PC-9 (cell line): ENCODE results near the gene DNASE1L1. TPM values are rescaled to one million over a fixed set of nuclear protein-coding genes. Genes with fewer than 3 reads are reported as not detected.

ENCODE experiments used
- BruUV-seq: library from RNA; stranded (reverse); fragments of 400-500 nt; replicated peaks from 2 replicates; lab custom pipeline; 2021; lab: Mats Ljungman, UMichigan
- CTCF ChIA-PET: fragments of 300-600 bp; sonication (Branson Sonifier 250); formaldehyde crosslinking; loops from one replicate; lab custom pipeline; 2022; ENCODE audit warnings: antibody characterized with exemption; lab: Charles Lee
- POLR2A ChIA-PET: fragments of 300-600 bp; sonication (Branson Sonifier 250); formaldehyde crosslinking; loops from one replicate; lab custom pipeline; 2022; ENCODE audit warnings: antibody characterized with exemption; ENCODE audit not compliant: unreplicated experiment; lab: Charles Lee
- DNase-seq, 2 experiments: peaks; one replicate each; pipeline versions ENCODE4 v3.0.0 to v3.0.0-alpha.2; 2015 to 2022; ENCODE audit warnings: mixed read lengths in 1 of 2
- H2AFZ ChIP-seq: fragments of 200-600 bp; sonication (generic); 2 replicates; pipeline ENCODE4 v1.8.1; 2017; ENCODE audit warnings: antibody characterized with exemption
- H3F3A ChIP-seq: fragments of 200-600 bp; sonication (generic); 2 replicates; pipeline ENCODE4 v1.8.1; 2017; ENCODE audit warnings: antibody characterized with exemption, mild to moderate bottlenecking, low read depth; ENCODE audit not compliant: insufficient read depth
- H3K27ac ChIP-seq: fragments of 200-600 bp; sonication (generic); 2 replicates; pipeline ENCODE4 v1.6.1; 2016; ENCODE audit warnings: mixed run types
- H3K27me3 ChIP-seq: fragments of 200-600 bp; sonication (generic); 2 replicates; pipeline ENCODE4 v1.6.1; 2016; ENCODE audit warnings: low read depth, mixed run types; ENCODE audit not compliant: insufficient read depth
- H3K36me3 ChIP-seq: fragments of 200-600 bp; sonication (generic); 2 replicates; pipeline ENCODE4 v1.6.1; 2016; ENCODE audit warnings: low read depth, mixed run types
- H3K4me1 ChIP-seq: fragments of 200-600 bp; sonication (generic); replicated peaks from 2 replicates; pipeline ENCODE4 v1.6.1; 2016; ENCODE audit warnings: mixed run types; ENCODE audit not compliant: insufficient read depth
- H3K4me2 ChIP-seq: fragments of 200-600 bp; sonication (generic); 2 replicates; pipeline ENCODE4 v1.6.1; 2017; ENCODE audit warnings: mixed run types
- H3K4me3 ChIP-seq: fragments of 200-600 bp; sonication (generic); 2 replicates; pipeline ENCODE4 v1.6.1; 2016; ENCODE audit warnings: mixed run types
- H3K79me2 ChIP-seq: fragments of 200-600 bp; sonication (generic); 2 replicates; pipeline ENCODE4 v1.6.1; 2017; ENCODE audit warnings: low read depth, mixed run types
- H3K9me2 ChIP-seq: fragments of 200-600 bp; sonication (generic); 2 replicates; pipeline ENCODE4 v1.8.1; 2017; ENCODE audit warnings: mild to moderate bottlenecking; ENCODE audit not compliant: insufficient read depth
- H3K9me3 ChIP-seq: fragments of 200-600 bp; sonication (generic); 2 replicates; pipeline ENCODE4 v1.8.1; 2016; ENCODE audit warnings: low read depth; ENCODE audit not compliant: insufficient read depth
- H4K20me1 ChIP-seq: fragments of 200-600 bp; sonication (generic); 2 replicates; pipeline ENCODE4 v1.8.1; 2017; ENCODE audit not compliant: insufficient read depth
- EZH2 ChIP-seq: fragments of 200-600 bp; sonication (generic); IDR thresholded peaks from 2 replicates; pipeline ENCODE4 v1.8.0; 2017; ENCODE audit warnings: antibody characterized with exemption, low read depth
- intact Hi-C: fragments of 100-400 bp; cut with micrococcal nuclease; formaldehyde crosslinking; loops from one replicate; pipeline ENCODE4 v1.10.0; 2022; ENCODE audit not compliant: unreplicated experiment
- total RNA-seq: library from RNA; stranded (reverse); gene quantifications from 2 replicates; pipeline ENCODE4 v1.2.3, GENCODE V29; 2021
- TF ChIP-seq, protein P1 (sequence below): fragments of 200-600 bp; sonication (generic); conservative IDR thresholded peaks from 2 replicates; pipeline ENCODE4 v1.6.1; 2017; ENCODE audit warnings: mixed run types, antibody characterized with exemption, mild to moderate bottlenecking, moderate library complexity

The DNASE1L1 gene
- total RNA-seq, 1 experiment from 2014 or later: 28.3 TPM

DNA sequence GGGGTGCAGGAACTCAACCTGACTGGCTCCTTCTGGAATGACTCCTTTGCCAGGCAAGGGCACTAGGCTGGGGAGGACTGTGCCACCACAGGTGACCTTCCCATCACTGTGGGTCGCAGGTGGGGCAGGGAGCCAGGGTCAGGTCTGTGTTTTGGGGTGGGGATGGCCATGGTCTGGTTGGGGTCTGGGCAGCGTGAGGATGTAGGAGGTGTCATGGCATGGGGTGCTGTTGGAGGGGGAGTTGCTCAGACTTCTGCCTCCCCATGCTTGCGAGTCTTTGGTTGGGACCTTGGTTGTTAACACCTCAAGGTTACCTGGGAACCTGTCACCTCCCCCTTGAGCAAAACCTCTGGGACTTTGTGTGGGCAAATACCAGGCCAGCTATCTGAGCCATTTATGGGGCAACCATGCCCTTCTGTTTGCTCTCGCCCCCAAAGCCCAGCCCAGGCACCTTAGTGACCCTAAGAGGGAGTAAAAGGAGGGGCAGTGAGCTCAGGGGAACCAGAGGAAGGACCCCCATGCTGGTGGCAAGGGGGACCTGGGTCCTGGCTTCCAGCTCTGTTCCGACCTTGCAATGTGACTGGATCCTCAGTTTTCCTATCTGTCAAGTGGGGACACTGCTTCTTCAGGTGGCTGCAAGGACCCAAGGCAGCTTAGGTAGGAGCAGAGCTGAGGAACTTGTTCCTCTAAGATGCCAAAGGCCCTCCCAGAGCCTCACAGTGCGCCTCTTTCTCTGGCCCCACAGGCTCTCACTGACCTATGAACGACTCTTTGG lies 25.5 kb upstream of the DNASE1L1 start:
- H3K79me2 ChIP-seq: peaks cover 24% of the 10 kb centered on the region
- no peak overlapping the region for H3K4me3 ChIP-seq
- TF ChIP-seq, protein P1, sequence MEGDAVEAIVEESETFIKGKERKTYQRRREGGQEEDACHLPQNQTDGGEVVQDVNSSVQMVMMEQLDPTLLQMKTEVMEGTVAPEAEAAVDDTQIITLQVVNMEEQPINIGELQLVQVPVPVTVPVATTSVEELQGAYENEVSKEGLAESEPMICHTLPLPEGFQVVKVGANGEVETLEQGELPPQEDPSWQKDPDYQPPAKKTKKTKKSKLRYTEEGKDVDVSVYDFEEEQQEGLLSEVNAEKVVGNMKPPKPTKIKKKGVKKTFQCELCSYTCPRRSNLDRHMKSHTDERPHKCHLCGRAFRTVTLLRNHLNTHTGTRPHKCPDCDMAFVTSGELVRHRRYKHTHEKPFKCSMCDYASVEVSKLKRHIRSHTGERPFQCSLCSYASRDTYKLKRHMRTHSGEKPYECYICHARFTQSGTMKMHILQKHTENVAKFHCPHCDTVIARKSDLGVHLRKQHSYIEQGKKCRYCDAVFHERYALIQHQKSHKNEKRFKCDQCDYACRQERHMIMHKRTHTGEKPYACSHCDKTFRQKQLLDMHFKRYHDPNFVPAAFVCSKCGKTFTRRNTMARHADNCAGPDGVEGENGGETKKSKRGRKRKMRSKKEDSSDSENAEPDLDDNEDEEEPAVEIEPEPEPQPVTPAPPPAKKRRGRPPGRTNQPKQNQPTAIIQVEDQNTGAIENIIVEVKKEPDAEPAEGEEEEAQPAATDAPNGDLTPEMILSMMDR: no peak
- no peak for TF ChIP-seq EZH2
- POLR2A ChIA-PET: interaction anchor here (0.5 kb wide), 1 partner anchor 1798 kb away, joined by 3 read pairs; no protein-coding TSS in a partner anchor
- no TSS peak for BruUV-seq
- H3K4me2 ChIP-seq: no peak overlapping the region
- no peaks in the 10 kb centered on the region for H3K27me3 ChIP-seq
- H3F3A ChIP-seq: no peaks in the 10 kb centered on the region; the same call in 1 of the 2 replicates
- peaks cover 10% of the 10 kb centered on the region for H3K4me1 ChIP-seq
- CTCF ChIA-PET: no interaction called here
- no peak for DNase-seq
- H3K36me3 ChIP-seq: no peaks in the 10 kb centered on the region
- no peaks in the 10 kb centered on the region for H4K20me1 ChIP-seq
- no peak overlapping the region for H3K27ac ChIP-seq
- intact Hi-C loops: no loop called here
- H3K9me2 ChIP-seq: no peaks in the 10 kb centered on the region
- no peaks in the 10 kb centered on the region for H3K9me3 ChIP-seq
- H2AFZ ChIP-seq: no peak overlapping the region

DNA sequence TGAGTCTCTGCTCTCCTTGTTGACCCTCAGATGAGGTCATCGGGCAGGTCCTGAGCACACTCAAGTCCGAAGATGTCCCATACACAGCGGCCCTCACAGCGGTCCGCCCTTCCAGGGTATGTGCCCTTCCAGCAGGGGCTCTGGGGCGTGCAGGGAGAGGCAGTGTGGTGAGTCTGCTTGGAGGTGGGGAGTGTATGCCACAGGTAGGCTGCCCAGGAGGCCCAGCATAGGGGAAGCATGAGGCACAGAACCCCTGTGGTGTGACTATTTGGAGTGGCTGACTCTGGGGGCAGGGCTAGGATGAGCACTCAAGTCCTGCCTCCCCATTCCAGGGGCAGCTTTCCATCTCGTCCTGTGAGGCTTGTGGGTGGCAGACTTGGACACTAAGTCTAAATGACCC lies 24.6 kb upstream of the DNASE1L1 start:
- no peak for TF ChIP-seq EZH2
- TF ChIP-seq, protein P1: no peak
- H3K36me3 ChIP-seq: no peaks in the 10 kb centered on the region
- intact Hi-C loops: no loop called here
- POLR2A ChIA-PET: no interaction called here
- no peaks in the 10 kb centered on the region for H3K9me3 ChIP-seq
- H3F3A ChIP-seq: no peaks in the 10 kb centered on the region; the same call in 1 of the 2 replicates
- H3K9me2 ChIP-seq: no peaks in the 10 kb centered on the region
- H3K27ac ChIP-seq: no peak overlapping the region
- no peak overlapping the region for H3K4me3 ChIP-seq
- CTCF ChIA-PET: no interaction called here
- BruUV-seq: no TSS peak
- peaks cover 13% of the 10 kb centered on the region for H3K4me1 ChIP-seq
- no peak for DNase-seq
- peaks cover 30% of the 10 kb centered on the region for H3K79me2 ChIP-seq
- H3K27me3 ChIP-seq: no peaks in the 10 kb centered on the region
- H2AFZ ChIP-seq: no peak overlapping the region
- H3K4me2 ChIP-seq: no peak overlapping the region
- H4K20me1 ChIP-seq: no peaks in the 10 kb centered on the region

DNA sequence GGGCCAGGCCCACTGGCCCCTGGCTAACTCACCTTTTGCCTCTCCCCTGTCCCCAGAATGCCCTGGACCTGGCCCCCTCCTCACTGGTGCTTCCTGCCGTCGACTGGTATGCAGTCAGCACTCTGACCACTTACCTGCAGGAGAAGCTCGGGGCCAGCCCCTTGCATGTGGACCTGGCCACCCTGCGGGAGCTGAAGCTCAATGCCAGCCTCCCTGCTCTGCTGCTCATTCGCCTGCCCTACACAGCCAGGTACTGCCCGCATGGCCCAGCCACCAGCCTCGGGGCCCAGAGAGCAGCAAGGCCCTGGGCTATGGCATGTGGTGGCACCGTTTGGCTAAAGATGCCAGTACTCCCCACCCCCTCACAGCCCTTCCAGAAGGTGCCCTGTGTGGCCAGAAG lies 23.2 kb upstream of the DNASE1L1 start:
- no peaks in the 10 kb centered on the region for H3K36me3 ChIP-seq
- intact Hi-C loops: no loop called here
- H2AFZ ChIP-seq: no peak overlapping the region
- TF ChIP-seq EZH2: no peak
- TF ChIP-seq, protein P1: no peak
- no peak overlapping the region for H3K4me3 ChIP-seq
- no peaks in the 10 kb centered on the region for H3K9me2 ChIP-seq
- H3K9me3 ChIP-seq: no peaks in the 10 kb centered on the region
- BruUV-seq: no TSS peak
- POLR2A ChIA-PET: no interaction called here
- DNase-seq: no peak
- peaks cover 6% of the 10 kb centered on the region for H3K4me1 ChIP-seq
- no peak overlapping the region for H3K4me2 ChIP-seq
- CTCF ChIA-PET: no interaction called here
- peaks cover 19% of the 10 kb centered on the region for H3K79me2 ChIP-seq
- H4K20me1 ChIP-seq: no peaks in the 10 kb centered on the region
- no peak overlapping the region for H3K27ac ChIP-seq
- H3K27me3 ChIP-seq: no peaks in the 10 kb centered on the region
- no peaks in the 10 kb centered on the region; the same call in 1 of the 2 replicates for H3F3A ChIP-seq
